GM04504 (cell line): ENCODE measurements around the gene DOCK1.
"Not testable (repeated sequence)": the region's sequence is repeated elsewhere in the genome, so short reads cannot be mapped to it uniquely, and the experiment has no call there.

Source experiments
- DNase-seq: peaks from one replicate; pipeline ENCODE4 v3.0.0-alpha.2; 2012; ENCODE audit warnings: low read depth

Gene DOCK1

GRCh38 chr10:126903656-126904360 lies 1.4 kb upstream of the DOCK1 start:
- DNase-seq: no peak

DNA sequence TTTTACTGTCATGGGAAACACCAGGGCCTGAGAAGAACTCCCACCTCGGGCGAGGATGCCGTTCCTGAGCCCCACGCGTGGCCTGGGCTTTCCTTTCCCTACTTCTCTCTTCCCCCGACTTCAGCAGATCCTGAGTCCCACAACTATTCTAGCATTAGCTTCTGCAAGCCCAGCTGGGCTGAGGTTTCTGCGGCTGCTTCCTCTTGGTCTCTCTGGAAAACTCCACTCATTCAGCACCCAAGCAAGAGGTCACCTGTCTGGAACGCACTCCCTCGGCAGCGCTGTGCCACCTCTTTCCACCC lies 761 bp upstream of the DOCK1 start:
- DNase-seq: no peak

- DNase-seq: no peak
Observed at GRCh38 chr10:126905776-126906703, 812 bp downstream of the DOCK1 start.

DNA sequence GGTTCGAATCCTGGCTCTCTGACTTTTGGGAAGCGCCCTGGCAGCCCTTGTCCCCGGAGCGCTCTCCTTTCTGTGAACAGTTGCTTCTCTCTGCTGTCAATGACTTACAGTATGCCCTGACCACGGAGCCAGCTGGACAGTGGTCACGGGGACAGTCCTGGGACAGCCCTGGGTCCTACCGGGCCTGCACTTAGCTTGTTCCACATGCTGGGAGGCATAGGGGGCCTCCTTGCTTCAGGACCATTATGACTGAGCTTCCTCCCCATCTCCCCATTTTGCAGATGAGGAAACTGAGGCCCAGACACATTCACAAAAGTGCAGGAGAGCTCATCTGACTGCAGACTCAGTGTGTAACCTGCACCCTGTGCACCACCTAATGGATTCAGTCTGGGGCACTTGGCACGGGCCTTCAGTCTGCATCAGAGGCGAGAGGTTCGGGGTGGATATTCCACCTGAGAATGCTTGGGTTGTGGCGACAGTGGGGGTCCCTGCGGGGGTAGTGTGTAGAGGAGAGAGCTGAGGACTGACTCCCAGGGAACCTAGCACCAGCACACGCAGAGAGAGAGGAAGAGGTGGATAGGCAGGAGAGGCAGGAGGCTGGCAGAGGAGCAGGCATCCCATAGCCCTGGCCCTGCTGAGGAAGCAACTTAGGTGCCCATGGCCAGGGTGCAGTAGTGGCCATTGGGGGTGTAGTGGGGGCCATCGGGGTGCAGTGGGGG lies 1.6 kb downstream of the DOCK1 start:
- no peak for DNase-seq

DNA sequence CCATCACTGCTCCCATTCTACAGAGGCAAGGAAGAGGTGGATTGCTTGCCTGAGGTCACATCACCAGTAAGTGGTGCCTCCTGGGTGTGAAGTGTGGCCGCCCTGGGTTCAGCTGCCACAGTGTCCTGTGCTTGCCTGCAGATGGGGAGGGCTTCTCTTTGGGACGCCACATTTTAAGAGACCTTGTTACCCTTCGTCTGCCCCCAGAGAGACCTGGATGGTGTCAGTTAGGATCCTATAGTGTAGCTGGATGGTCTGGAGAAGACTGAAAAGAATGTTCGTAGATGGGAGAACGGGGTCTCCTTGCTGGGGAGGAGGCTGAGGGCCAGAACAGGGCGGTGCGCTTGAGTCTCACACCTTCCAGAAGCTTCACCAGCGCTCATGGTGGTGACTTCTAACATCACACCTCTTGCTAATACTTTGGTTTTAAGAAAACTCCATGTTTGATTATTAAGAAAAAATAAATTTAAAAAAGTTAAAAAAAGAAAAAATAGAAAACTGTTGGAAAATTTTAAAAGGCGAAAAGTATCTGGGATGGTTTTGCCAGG lies 2.3 kb downstream of the DOCK1 start:
- DNase-seq: no peak

DNA sequence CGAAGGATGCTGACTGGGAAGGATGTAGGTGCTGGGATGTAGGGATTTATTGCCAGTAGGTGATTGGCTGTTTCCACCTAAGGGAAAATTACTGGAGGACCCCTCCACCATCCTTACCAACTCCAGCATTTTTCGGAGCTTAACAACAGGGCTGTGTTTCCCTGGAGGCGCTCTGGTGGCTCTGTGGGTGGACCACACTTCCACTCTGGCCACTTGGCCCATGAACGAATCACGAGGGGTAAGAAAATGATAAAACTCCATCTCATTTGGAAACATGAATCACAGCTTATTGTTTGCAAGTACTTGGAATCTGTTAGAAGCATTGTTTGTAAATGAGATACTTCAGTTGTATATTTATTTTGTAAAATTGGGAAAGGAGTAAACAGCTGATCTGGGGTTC lies 3.0 kb downstream of the DOCK1 start:
- DNase-seq: no peak

DNA sequence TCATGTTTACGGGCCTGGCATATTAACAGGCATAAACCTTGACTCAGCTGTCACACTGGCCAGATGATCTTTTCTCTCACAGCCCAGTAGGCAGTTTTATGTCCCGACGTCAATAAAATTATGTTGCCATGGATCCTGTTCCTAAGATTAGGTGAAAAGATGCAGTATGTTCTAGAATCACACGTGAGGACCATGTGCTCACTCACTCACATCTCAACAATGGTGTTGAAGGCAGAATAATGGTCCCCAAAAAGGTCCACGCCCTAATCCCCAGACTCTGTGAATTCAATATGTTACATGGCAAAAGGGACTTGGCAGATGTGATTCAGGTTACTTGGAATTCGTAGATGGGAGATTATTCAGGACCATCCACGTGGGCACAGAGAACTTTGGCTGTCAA lies 3.5 kb downstream of the DOCK1 start:
- no peak for DNase-seq

GRCh38 chr10:126909147-126909546 lies 3.9 kb downstream of the DOCK1 start:
- DNase-seq: no peak

- DNase-seq: no peak
Observed at GRCh38 chr10:126910196-126910595, 5.0 kb downstream of the DOCK1 start.

- no peak for DNase-seq
Observed at GRCh38 chr10:126910798-126911197, 5.6 kb downstream of the DOCK1 start.

- DNase-seq: no peak
Observed at GRCh38 chr10:126911301-126911700, 6.1 kb downstream of the DOCK1 start.

- no peak for DNase-seq
Observed at GRCh38 chr10:126913316-126913715, 8.1 kb downstream of the DOCK1 start.

DNA sequence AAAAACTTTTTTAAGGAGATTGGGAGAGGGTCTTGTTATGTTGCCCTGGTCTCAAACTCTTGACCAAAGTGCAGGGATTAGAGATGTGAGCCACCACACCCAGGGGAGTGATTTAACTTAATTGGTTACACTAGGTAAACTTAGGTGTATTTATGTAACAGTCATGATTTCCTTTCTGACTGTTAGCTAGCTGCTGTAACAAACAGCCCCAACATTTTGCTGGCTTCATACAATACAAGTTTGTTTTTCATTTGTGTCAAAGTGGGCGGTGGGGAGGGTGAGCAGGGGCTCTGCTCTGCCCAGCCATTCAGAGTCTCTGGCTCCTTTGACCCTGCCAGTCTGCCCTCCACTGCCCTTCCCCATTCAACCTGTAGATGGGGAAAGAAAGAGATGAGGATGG lies 9.3 kb downstream of the DOCK1 start:
- DNase-seq: no peak

DNA sequence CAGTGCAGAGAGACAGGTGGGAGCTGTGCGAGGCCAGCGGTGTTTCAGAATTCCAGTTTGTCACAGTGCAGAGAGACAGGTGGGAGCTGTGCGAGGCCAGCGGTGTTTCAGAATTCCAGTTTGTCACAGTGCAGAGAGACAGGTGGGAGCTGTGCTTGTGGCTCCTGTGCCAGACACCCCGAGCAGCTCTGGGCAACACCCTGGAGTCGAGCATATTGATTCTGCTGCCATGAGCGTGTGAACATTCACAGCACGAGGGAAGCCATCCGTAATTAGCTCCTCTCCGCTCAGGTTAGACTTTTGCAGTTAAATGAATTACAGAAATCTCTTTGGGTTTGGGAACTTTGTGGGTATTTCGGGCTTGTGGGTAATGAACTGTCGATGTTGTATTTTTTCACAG lies 11.7 kb downstream of the DOCK1 start:
- DNase-seq: not testable (repeated sequence)

DNA sequence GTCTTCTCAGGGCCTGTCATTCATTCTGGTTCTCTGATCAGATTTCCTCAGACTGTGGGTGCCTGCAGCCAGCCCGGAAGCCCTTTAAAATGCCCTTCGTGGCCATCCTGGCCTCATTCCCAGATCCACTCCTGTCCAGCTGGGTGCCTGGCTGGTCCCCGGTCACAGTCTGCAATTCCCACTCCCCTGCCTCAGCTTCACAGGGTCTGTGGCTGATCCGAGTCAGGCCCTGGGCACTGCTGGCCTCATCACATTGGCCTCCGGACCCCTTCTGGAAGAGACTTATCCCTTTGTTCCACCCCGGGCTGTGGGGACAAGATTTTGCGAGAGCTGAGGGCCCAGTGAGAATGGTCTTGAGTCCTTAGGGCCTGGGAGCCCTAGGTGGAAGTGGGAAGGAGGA lies 12.1 kb downstream of the DOCK1 start:
- no peak for DNase-seq

DNA sequence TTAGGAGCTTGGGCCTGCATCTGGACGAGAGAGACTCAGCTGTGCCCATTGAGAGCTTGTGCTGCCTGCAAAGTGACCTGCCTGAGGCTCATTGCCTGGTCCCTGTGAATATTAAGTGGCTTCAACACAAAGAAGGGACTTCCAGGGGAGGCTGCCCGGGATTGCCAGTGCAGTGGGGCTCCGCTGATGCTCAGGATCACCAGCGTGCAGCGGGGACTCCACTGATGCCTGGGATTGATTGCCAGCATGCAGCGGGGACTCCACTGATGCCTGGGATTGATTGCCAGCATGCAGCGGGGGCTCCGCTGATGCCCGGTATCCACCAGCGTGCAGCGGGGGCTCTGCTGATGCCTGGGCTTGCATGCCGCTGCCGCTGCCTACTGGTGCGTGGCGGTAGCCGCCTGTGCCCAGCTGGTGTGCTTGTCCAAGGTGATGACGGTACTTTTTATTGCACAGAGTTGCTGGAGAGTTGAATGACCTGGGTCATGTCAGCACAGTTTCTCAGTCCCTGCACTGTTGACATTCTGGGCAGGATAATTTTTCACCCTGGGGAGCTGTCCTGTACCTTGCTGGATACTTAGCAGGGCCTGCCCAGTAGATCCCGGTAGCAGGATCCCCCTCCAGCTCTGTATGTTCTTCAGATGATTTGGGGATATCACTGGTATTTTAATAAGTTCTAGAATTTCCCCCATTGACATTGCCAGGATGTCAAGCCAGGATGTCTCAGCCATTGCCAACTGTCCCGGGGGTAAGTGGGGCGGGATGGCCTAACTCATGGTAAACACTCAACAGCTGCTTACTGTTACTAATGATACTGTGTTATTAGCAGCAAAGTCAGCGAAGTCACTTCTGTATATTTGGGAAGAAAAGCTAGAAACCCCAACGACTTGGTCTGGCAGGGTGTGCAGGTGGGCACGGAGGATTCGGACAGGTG lies 13.0 kb downstream of the DOCK1 start:
- no peak for DNase-seq

DNA sequence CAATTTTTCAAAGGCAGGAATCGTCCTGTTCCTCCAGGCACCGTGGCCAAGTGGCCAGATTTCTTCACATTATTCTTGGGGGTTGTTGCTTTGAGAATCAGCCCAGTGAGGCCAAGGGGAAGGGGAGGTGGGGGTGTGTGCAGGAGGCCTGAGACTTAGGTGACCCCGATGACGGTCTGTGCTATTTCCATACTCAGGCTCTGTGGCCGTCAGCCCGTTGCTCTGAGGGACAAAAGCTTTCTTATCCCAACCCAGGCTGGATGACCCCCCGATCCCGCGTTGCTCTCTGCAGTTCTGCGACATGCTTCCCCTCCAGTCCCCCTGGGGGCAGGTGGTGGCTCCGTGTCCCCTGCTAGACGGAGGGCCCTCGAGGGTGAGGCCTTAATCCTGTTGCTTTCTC lies 14.2 kb downstream of the DOCK1 start:
- no peak for DNase-seq

GRCh38 chr10:126921162-126921561 lies 15.9 kb downstream of the DOCK1 start:
- DNase-seq: no peak

- peak; percentile 67 for DNase-seq
Observed at GRCh38 chr10:126921974-126922525, 16.8 kb downstream of the DOCK1 start.

DNA sequence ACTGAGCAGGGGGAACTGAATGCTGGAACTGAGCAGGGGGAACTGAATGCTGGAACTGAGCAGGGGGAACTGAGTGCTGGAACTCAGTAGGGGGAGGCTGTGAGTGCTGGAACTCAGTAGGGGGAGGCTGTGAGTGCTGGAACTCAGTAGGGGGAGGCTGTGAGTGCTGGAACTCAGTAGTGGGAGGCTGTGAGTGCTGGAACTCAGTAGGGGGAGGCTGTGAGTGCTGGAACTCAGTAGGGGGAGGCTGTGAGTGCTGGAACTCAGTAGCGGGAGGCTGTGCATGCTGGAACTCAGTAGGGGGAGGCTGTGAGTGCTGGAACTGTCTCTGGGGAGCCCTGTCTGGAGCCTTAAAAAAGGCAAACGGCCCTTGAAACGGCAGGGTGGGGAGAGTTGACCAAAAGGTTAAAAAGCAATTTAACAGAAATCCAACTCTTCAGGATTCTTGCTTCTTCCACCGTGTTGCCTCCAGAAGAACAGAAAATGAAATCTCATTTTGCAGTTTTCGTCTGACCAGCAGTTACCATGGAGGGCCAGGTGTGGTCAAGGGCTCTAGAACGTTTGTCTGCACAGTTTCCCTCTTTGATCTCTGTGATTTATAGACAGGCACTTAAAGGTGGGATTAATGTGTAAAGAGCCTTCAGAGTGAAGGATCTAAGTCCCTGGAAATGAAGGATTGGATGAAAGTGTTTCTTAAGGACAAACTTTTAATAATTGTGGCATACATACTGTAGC lies 19.1 kb downstream of the DOCK1 start:
- no peak for DNase-seq

- no peak for DNase-seq
Observed at GRCh38 chr10:126924915-126925300, 19.7 kb downstream of the DOCK1 start.
